ENCODE results near the gene SPATS2. TPM values are rescaled to one million over a fixed set of nuclear protein-coding genes. Genes with fewer than 3 reads are reported as not detected.

SPATS2 gene
- total RNA-seq, result 27.3 and 28.8 TPM in 2 replicates

DNA sequence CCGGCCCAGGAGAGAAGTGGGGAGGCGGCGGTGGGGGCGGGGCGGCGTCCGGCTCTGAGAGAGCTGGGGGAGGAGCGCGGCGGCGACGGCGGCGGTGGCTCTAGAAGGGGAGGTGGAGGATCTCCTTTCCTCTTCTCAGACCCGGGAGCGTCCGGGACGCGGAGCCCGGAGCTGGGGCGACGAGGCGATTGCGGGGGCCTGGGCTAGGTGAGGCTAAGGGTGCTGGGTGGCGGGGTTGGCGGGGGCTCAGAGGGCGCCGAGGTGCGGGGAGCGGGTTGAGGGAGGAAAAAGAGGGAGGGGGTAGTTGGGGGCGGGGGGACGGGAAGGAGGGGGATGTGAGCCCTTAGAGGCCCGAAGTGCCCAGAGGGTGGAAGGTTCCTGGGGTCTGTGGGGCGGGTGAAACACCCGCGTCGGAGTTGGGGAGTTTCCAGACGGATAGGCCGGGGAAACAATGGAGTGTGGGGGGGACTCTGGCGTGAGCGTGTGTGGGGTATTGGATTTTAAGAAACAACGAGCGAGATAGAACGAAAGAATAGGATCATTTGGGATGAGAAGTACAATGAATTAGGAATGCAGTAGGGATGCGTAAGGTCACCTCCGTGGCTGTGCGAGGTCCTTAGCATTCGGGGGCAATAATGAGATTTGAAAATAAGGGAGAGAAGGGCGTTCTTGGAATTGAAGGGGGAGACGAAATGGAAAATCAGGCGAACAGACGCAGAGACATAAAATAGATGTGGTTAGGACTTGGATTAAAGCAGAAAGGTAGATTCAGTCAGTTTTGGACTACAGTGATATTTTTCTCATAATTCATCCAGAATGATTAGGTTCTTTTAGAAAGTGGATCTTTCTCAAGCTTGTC lies at the start of gene SPATS2:
Gene SPATS2 (plus strand): TSS at position 82 of the 859 bp plus-strand sequence. CDS start 93,551 bp downstream, outside the sequence.

DNA sequence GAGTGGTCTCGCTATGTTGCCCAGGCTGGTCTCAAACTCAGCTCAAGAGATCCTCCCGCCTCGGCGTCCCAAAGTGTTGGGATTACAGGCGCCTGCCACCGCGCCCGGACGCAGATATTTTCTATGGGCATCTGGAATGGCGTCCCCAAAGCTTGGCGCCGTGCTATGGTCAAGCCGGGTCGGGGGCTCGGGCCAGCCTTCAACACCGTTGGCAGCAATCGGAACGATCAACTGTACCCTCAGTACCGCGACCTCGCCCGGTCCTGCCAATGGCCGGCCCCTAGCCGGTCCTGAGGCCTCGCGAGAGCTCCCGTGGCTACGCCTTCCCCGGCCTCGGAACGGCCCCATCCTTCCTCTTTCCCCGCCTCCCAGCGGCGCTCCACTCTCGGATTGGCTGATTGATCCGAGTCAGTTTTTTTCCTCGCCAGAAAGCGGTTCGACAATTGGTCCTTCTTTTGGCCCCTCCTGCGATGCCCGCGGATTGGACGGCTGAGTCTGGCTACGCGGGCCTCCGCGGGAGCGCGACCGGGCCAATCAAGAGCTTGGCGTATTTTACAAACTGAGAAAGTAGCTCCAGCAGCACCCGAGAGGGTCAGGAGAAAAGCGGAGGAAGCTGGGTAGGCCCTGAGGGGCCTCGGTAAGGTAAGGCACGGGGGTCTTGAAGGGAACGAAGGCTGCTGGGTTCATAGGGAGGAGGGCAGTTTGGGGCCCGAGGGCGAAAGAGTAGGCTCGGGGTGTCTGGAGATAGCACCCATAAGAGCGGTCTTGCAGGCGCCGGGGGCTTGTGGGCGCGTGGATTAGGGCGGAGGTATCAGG lies 44.3 kb upstream of the SPATS2 start, which contains the start of gene TROAP:
Gene TROAP (plus strand): TSS at position 548 of the 816 bp plus-strand sequence. CDS start 354 bp downstream, outside the sequence.

DNA sequence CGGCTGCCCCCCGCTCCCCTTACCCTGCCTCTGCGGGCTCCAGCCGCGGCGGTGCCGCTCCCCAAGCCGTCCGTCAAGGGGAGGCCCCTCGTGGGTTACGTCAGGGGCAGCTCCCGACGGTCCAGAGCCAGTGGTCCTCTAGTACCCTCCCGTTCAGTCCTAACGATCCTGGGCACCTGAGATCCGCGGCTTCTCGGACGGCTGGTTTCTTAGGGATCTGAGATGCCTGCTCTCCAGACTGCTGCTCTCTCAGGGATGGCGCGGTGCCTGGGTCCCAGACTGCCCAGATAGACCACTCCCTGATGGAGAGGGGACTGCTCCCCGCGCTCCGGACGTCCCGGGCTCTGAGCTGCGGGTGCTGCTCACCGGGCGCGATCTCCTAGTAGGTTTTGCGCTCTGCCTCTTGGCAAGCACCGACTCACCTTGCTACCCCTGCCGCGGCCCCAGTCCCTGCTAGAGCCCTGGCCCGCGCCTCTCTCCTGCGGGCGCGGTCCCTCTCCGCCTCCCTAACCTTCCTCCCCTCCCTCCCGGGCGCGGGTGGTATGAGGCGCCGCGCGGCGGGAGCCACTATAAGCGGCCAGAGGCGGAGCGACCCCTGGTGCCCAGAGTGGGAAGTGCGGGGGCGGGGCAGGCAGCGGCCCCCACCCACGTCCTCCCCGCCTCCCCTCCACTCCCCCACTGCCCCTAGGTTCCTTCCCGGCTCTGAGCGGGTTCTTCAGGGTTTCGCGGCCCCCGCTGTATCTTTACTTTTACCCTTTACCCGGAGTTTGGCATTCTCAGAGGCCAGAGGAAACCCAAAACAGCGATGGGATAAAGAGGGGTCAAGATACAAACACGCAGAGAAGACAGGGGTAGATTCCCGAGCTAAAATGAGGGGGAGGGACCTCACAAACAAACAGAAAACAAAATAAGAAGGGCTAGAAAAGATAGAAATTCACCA lies 30.3 kb upstream of the SPATS2 start, which contains the start of gene C1QL4:
Gene C1QL4 (minus strand): TSS at position 544 of the 940 bp plus-strand sequence. CDS start 711 bp downstream, outside the sequence.

DNA sequence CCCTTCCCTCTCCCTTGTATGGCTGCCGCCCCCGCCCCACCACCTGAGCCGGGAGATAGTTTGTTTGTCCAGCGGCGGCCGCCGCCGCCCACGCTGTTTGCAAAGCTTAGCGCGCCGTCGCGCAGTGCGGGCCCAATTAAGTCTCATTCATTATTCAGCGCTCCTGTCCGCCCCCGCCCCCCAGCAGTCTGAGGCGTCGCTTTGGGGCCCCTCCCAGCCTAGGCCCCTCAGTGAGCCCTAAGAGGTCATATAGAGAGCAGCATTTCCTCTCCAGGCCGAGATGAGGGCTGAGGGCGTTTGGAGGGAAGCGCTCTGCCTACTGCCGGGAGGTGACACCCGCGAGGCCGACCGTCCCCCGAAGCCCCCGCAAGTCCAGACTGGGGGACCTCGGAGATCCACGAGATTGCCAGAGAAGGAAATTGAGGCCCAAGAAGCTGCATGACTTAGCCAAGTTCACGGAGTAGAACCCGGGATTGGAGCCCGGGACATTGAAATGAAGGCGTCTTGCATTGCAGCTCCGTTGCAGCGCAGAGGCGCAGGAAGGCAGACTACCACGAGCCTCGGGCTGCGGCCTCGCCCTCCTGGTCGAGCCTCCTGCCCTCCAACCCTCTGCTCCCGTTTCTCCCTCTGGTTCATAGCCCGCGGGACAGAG lies 20.5 kb upstream of the SPATS2 start, which contains the start of gene DNAJC22:
Gene DNAJC22 (plus strand): TSS at position 230 of the 652 bp plus-strand sequence. CDS start 1,985 bp downstream, outside the sequence.

DNA sequence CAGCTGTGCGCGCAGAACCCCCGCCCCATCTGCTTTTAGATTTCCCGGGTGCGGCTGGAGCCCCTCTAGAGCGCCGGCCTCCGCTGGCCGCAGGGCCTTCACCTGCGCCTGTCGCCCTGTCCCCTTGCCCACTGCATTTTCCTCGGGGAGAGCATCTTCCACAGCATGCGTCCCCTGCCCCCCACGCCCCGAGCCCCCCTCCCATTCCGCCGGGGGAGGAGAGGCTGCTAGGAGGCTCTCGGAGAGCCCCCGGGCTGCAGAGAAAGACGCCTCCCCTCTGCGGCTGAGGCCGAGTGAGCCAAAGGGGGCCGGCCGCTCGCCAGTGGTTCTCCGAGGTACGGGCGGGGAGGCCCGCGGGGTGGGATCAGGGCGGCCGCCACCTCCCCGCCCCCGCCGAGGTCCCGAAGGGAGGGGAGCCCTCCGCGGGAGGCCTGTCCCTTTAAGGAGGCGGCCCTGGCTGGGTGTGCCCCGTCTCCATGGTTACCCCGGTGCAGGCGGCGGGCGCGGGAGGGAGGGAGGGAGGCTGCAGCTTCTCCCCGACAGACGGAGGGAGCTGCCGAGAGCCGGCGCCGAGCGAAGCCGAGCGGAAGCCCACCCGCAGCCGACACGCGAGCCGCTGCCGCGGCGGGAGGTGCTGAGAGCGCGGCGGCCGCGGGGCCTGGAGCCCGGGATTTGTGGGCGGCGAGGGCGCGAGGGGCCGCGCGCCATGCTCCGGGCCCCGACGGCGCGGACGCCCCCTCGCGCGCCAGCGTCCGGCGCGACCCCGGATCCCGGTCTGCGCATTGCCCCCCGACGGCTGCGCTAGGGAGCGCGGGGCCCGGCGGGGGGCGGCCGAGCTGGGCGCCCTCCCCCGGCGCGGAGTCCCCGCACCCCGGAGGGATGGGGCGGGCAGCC lies 171.5 kb downstream of the SPATS2 start, which contains the start of gene KCNH3:
Gene KCNH3 (plus strand): TSS at position 521 of the 894 bp plus-strand sequence. CDS start 387 bp downstream, outside the sequence.

DNA sequence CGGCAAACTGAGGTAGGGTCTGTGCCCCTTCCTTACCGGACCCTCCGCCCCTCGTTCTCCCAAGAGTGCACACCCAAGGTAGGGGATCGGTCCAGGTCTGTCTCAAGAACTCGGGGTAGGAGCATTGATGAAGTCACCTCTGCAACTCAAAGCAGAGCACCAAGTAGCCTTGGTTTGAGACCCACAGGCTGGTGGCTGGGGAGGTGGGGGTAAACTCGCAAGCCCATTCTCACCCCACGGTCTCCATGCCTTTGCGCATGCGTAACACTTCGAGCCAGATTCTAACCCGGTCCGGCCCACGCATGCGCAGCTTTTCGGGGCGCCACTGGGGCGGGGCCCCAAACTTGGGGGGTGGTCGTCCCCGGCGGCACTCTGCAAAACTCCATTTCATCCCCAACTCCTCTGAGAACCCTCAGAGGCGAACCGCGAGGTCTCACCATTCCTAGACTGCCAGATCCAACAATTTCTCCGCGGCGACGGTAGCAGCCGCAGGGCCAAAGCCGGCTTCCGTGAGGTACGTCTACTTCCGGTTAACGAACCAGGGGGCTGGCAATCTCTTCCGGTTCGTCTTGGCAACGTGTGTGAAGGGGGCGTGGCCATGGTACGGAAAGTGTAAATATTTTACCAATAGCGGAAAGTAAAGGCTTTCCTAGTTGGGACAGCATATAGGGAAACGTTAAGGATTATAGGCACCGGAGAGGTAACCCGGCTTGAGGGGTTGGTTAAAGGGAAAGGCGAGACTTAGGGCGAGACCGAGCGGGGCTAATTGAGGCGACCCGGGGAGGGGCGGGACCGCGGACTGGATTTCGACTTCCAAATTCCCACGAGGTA lies 200.6 kb downstream of the SPATS2 start, which contains the start of gene MCRS1:
Gene MCRS1 (minus strand): TSS at position 532 of the 831 bp plus-strand sequence. CDS start 1,411 bp downstream, outside the sequence.

Other genes with a start within 250 kb of the SPATS2 start
- gene TUBA1B, start 236.1 kb upstream of the SPATS2 start, total RNA-seq, result 957 and 3,447 TPM in 2 replicates
- 439 and 1,042 TPM in 2 replicates for gene TUBA1A, start 178.4 kb upstream of the SPATS2 start, total RNA-seq
- gene TUBA1C, start 102.4 kb upstream of the SPATS2 start, total RNA-seq, result 261 and 1,440 TPM in 2 replicates
- under 0.01 and 0.85 TPM in 2 replicates for gene PRPH, start 72.3 kb upstream of the SPATS2 start, total RNA-seq
- 1.1 and 9.4 TPM in 2 replicates for gene TROAP, start 44.2 kb upstream of the SPATS2 start, total RNA-seq
- 0.28 and 0.38 TPM in 2 replicates for gene C1QL4, start 30.3 kb upstream of the SPATS2 start, total RNA-seq
- gene DNAJC22, start 20.6 kb upstream of the SPATS2 start, total RNA-seq, result 1.7 and 2.5 TPM in 2 replicates
- under 0.01 and 0.28 TPM in 2 replicates for gene KCNH3, start 171.6 kb downstream of the SPATS2 start, total RNA-seq
- gene MCRS1, start 200.7 kb downstream of the SPATS2 start, total RNA-seq, result 30.2 and 61.3 TPM in 2 replicates
- 0.19 and 0.28 TPM in 2 replicates for gene FAM186B, start 238.2 kb downstream of the SPATS2 start, total RNA-seq